ENCODE measurements around the gene GYPE.
"Not testable (repeated sequence)": the region's sequence is repeated elsewhere in the genome, so short reads cannot be mapped to it uniquely, and the experiment has no call there.

Gene GYPE

DNA sequence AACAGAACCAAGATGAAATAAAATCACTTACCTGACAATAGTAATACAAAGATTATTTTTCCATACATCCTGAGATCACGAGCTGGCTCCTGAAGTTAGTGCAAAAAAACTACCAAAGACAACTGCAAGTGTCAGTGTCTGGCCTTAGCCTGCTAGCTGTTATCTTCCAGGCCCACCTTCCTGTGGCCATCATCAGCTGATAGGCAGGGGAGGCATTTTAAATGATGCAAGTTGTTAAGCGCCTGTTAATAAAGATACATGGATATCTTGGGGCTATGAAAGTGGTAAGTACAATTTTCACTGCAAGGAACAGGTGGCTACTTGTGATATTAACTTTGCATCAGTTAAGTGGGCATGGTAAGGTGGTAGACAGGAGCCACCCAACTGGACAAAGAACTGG lies at the start of gene GYPE:
Gene GYPE (minus strand): TSS at position 120 of the 400 bp plus-strand sequence. CDS start 52 bp downstream, at position 68.
- not testable (repeated sequence) for DNase-seq

DNA sequence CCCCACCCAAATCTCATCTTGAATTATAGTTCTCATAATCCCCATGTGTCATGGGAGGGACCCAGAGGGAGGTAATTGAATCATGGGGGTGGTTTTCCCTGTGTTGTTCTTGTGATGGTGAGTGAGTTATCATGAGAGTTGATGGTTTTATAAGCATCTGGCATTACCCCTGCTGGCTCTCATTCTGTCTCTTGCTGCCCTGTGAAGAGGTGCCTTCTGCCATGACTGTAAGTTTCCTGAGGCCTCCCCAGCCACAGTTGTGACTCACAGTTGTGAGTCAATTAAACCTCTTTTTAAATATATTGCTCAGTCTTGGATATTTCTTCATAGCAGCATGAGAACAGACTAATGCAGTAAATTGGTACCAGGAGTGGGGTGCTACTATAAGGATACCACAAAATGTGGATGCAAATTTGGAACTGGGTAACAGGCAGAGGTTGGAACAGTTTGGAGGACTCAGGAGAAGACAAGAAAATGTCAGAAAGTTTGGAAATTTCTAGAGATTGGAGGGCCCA lies 46.2 kb upstream of the GYPE start:
- DNase-seq: not testable (repeated sequence)

DNA sequence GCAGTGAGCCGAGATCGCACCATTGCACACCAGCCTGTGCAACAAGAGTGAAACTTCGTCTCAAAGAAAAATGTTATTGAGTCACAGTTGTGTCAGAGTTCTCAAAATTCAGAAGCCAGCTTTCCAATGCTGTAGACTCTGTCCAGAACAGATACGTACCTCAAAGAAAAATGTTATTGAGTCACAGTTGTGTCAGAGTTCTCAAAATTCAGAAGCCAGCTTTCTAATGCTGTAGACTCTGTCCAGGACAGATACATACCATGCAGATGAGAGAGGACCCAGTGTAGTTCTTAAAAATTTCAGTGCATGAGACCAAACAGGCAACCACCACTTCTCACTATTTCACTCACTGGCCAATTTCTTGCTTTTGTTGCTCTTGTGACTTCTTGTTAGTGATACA lies 45.6 kb upstream of the GYPE start:
- DNase-seq: peak; percentile 28

DNA sequence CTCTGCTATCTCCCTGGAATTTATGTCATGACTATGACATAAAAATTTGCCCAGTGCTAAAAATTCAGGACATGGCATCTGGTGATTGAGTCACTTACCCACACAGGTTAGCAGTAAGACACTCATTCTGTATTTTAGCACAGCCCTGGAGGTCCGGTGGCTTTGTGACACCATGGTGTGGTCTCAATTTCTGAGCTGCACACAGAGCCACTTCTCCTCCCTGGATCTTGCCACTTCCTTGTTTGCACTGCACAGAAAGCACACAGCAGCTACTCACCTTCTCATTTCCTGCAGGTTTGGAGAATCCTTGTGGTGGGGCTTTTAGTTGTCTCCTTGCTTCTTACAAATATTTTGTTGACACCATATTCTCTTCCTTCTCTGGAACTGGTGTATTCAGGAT lies 44.8 kb upstream of the GYPE start:
- not testable (repeated sequence) for DNase-seq

DNA sequence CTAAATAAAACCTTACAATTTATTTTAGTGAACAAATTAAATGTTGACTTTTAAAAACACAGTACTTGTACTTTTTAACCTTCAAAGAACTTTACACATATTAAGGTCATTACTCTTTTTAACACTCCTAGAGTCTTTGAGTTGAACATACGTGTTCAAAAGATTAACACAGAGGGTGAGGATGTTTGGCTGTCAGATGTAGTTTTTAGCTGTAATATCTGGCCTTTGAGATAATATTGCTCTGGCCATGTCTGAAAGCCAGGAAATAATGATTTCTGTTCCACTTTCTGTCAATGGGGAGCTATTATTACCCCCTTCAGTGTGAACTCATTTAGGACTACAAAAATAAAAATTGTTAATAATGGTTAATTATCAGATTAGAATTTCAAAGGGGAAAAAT lies 42.1 kb upstream of the GYPE start:
- not testable (repeated sequence) for DNase-seq

DNA sequence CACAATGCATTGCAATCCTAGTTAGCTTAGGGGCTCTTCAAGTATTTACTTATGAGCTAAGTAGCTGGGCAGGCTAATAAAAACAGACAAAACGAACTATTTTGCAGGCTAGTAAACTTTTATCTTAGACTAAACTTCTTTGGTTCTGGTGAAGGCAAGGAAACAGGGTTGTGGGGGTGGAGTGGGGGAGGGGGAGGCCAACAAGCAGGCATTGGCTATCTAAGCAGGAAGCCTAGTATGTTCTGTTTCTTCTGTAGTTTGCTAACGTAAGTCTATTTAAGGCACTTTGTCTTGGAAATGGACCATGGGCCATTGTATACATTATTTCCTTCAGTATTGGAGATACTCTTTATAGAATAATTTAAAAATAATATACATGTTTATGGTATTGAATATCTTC lies 35.3 kb upstream of the GYPE start:
- DNase-seq: not testable (repeated sequence)

DNA sequence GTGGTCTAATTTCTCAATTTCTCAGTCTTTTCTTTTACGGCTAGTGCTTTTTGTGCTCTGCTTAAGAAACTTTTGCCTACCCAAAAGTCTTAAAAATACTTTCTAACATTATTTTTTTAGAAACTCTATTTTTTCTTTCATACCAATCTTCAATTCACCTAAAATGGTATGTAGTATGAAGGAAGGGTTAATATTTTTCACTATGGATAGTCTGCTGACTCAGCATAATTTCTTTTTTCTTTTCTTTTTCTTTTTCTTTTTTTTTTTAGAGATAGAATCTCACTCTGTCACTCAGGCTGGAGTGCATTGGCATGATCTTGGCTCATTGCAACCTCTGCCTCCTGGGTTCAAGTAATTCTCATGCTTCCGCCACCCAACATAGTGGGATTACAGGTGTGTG lies 34.2 kb upstream of the GYPE start:
- no peak for DNase-seq

DNA sequence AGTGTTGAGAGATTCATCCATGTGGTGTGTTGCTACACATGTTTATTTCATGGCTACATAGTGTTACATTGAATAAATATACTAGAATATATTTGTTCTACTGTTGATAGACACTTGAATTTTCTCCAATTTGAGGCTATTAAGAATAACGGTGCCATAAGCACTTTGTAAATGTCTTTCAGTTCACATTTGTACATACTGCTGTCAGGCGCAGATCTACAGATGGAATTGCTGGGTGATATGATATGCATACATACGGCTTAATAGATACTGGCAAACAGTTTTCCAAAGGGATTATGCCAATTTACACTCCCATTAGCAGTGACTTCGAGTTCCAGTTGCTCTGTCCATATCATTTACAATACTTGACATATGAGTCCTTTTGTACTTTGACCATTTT lies 33.5 kb upstream of the GYPE start:
- not testable (repeated sequence) for DNase-seq

DNA sequence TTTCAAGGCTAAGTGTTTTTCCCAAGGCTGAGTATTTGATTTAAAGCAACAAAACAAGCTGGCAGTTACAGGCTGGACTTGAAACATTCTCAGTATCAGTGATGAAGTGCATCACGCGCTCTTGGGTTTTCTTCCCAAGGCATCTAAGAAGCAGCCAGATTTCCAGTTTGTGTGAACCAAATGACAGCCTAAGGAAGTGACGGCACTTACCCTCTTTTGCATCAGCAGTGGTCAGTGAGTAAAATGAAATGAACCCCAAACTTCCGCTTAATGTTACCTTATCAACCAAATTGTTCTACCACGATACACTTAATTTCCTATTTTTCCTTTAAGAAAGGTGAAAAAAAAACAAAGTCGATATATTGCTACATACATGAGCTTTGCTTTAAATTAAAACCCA lies 15.8 kb upstream of the GYPE start:
- DNase-seq: no peak

DNA sequence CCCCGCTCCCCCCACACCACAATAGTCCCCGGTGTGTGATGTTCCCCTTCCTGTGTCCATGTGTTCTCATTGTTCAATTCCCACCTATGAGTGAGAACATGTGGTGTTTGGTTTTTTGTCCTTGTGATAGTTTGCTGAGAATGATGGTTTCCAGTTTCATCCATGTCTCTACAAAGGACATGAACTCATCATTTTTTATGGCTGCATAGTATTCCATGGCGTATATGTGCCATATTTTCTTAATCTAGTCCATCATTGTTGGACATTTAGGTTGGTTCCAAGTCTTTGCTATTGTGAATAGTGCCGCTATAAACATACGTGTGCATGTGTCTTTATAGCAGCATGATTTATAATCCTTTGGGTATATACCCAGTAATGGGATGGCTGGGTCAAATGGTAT lies 11.1 kb upstream of the GYPE start:
- not testable (repeated sequence) for DNase-seq

DNA sequence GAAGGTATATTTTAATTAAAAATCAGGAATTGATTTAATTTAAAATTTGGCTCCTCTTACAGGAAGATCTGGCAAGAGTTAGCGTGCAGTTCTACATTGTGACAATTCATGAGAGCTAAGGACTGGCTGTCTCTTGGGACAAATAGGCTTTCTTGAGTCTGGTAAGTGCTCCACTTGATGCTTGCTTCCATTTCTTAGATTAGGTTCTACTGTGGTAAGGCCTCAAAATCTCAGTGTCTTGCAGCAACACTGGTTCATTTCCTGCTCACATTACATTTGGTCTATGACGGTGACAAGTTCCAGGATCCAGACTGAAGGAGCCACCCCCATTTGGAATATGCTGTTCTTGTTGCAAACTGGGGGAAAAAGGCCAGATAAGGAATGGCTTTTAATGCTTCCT lies 7.1 kb upstream of the GYPE start:
- DNase-seq: peak; percentile 2

DNA sequence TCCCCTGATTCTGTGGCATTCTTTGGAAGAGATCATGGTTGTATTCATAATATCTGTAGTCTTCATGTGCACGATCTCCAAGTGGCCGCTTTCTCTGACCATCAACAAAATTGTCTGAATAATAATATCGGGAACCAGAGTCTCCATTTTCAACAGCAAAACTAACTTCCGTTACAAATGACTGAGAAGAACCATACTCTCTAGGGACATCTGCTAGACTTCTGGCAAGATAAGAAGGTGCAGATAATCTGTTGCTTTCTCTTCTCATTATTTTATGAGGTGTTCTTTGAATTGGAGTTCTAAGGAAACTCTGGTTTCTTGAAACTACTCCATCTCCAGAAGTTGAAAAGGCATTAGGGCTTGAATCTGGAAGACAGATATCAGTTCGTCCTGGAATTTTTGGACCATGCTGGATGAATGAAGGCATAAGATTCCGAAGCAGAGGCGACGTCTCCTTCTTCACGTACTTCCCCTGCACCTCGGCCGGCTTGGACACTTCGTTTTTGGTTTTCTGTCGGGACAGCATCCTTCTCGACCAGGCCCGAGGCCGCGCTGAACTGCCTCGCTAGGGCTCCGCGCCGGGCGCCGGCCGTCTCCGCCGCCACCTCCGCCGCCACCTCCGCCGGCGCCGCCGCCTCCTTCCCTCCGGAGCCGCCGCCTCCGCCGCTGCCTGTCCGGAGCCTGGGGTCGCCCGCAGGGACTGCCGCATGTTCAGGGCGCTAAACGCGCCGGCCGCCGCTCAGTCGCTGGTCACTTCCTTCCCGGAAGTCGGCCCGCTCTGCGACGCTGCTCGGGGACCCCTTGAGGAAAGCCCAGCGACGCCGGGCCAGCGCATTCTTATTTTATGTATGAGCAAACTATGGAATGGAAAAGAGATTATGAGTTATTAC lies 6.4 kb upstream of the GYPE start:
- DNase-seq: peak; percentile 60

DNA sequence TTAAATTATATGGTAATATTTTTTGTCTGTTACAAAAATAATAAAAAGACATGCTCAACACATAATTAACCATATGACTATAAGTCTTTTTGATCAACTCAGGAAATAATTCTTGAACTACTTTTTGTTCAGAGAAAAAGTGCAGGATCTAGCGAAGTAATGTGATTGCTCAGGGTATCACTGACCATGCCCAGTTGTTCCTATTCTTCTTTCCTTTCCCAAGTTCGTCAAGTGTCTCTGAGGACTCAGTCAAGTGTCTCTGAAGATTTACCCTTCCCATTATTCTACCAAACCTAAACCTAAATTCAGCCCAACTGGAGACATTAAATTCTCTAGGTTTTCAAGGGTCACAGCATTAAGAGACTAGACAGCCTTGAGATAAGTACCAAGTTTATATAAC lies 5.5 kb upstream of the GYPE start:
- peak; percentile 13 for DNase-seq

DNA sequence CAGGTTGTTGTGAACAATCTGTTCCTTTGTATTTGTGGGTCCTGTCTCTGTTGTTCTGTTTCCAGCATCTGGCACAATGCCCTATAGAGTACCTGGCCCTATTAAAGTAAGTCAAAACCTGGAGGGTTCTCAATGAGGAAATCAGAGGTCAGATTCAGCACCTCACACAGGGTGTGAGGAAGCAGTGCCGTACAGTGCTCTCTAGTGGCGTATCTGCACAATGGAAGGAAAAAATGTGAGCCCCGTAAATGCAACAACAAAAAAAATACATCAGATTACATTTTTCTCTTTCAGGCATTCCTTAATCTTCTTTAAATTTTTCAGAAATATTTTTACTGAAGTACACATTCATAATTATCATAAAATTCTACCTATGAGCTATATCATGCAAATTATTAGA lies 2.5 kb upstream of the GYPE start:
- DNase-seq: peak; percentile 8

DNA sequence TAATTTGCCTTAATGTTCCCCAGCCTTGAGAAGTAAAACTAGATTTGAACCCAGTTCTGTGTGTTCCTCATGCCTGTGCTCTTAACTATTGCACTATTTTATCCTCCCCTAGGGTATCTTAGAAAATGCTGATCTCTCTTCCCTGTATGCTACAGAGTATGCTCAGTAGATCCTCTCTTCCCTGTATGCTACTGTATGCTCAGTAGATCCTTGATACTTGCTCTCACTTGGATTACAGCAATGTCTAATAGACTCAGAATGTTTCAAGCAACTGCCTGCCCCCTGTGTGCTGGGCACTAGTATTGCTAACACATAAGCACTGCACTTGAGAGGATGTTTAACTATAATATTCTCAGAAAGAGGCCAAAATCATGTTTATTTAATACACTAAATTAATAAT lies 928 bp downstream of the GYPE start:
- DNase-seq: not testable (repeated sequence)

DNA sequence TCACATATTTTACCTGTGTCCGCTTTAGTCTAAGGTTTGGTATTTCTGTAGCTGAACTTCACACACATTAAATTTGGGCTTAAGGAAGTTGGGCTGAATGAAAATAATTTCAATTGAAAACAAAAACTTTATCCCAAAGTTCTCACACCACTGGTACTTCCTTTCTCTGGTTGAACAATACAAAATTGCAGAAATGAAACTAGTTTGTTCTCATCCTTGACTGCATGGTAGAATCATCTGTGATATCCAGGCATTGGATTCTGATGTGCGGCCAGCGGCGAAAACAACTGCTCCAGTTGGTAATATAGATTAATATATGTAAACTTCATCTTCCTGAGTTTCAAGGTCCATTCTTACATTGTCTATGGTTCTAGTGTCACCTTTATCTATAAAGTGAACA lies 15.0 kb downstream of the GYPE start:
- not testable (repeated sequence) for DNase-seq

DNA sequence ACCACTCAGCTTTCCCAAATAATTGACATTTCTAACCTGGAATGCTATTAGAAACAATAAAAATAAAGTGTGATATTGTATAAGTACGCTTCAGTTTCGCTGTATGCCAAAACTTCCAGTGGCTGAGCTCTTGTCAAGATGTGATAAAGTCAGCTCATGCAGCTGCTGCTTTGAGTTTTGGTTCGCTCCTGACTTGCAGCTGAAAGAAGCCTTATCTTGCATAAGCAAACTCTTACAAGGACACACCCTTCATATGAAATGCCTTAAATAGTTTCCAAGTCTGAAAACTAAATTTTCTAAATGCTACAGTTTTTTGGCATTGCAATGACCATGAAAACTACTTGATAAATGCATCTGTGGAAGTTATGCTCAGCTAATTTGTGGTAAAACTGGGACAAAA lies 17.2 kb downstream of the GYPE start:
- not testable (repeated sequence) for DNase-seq

DNA sequence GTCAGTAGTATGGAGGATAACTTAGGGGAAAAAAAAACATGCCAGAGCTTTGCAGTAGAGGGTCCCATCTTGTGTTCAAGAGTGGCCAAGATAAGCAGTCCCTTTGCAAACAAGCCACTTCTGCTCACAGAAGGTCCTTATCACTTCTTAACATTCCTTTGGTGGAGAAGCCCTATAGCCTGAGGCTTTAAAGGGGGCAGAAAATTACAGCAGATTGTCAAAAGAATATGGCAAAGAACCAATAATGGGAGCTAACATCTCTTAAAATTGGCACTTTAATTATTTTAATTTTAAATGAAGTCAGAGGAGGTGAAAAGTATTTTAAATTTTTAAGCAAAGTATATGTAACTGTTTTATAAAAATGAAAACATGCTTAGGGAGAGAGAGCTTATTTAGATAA lies 20.4 kb downstream of the GYPE start:
- not testable (repeated sequence) for DNase-seq

DNA sequence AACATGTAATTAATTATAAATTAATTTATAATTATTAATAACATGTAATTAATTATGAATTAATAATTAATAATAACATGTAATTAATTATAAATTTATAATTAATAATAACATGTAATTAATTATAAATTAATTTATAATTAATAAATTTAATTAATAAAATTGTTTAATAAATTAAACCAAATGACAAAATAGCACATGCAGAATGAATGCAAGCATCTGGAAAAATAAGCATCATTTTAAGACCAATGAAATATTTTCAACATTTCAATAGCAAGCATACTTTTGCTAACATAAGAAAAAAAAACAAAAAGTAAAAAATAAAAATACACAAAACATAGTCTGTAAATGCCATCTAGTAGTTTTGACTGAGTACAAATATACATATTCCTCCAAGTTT lies 21.8 kb downstream of the GYPE start:
- DNase-seq: no peak

DNA sequence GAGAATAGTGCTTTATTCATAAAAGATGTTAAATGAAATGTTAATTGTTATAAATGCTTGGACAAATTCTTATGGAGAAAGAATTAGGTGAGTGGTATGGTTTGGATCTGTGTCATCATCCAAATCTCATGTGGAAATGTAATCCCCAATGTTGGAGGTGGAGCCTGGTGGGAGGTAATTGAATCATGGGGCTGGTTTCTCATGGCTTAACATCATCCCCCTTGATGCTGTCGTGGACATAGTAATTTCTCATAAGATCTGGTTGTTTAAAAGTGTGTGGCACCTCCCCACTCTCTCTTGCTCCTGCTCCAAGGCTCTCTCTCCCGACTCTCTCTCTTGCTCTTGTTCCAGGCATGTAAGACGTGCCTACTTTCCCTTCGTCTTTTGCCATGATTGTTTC lies 22.5 kb downstream of the GYPE start:
- DNase-seq: no peak

DNA sequence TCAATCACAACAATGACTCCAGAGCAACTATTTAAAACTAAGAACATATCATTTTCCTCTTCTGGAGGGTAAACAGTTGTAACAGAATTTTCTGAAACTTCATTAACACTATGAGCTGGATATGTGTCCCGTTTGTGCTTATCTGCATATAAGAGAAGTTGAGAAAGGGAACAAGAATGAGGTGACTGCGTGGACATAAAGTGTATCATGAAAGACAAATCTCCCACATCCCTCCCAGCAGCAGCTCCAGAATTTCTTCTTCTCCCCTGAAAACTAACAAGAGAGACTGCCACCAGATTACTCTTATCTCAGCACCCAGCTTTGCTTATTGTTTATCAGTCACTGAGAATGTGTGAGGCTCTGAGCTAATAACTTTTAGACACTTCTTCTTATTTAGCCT lies 25.8 kb downstream of the GYPE start:
- DNase-seq: not testable (repeated sequence)

DNA sequence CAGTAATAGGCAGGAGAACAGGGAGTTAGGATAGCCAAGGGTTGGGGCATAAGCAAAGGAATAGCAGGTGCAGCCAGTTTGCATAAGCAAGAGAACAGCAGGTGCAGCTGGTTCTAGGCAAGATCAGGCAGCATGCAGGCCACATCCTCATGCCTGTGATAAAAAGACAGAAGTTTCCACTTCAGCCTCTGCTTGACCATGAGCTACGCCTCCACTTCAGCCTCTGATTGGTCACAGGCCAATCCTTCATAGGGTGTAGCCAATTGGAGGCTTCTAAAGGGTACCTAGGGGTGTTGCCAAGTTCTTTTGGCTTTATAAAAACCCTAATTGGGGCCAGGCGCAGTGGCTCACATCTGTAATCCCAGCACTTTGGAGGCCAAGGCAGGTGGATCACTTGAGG lies 30.0 kb downstream of the GYPE start:
- not testable (repeated sequence) for DNase-seq

DNA sequence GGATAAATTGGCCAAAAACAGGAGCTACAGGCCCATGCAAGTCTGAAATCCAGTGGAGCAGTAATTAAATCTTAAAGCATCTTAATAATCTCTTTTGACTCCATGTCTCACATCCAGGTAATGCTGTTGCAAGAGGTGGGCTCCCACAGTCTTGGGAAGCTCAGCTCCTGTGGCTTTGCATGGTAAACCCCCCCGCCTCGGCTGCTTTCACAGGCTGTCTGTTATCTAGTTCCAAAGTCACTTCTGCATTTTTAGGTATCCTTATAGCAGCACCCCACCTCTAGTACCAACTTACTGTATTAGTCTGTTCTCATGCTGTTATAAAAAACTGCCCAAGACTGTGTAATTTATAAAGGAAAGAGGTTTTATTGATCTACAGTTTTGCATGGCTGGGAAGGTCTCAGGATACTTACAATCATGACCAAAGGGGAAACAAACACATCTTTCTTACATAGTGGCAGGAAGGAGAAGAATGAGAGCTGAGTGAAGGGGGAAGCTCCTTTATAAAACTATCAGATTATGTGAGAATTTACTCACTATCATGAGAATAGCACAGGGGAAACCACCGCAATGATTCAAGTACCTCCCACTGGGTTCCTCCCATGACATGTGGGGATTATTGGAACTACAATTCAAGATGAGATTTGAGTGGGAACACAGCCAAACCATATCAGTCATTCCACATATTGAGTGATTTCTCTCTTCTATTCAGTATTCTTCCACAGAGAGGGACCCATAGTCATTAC lies 34.7 kb downstream of the GYPE start:
- DNase-seq: not testable (repeated sequence)

DNA sequence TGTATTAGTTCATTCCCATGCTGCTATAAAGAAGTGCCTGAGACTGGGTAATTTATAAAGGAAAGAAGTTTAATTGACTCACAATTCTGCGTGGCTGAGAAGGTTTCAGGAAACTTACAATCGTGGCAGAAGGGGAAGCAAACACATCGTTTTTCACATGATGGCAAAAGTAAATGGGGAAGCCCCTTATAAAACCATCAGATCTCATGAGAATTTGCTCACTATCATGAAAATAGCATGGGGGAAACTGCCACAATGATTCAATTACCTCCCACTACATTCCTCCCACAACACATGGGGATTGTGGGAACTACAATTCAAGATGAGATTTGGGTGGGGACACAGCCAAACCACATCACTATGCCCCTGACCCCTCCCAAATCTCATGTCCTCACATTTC lies 35.4 kb downstream of the GYPE start:
- not testable (repeated sequence) for DNase-seq

Measured in EL (cell line).